Stomach (tissue), 9 donors: ENCODE data around the gene NEK7. TPM values are rescaled to one million over a fixed set of nuclear protein-coding genes. Genes with fewer than 3 reads are reported as not detected.

Source experiments
- DNase-seq, 2 donors: peaks; one replicate each; pipeline versions ENCODE4 v3.0.0 to v3.0.0-alpha.2; 2013 to 2019
- H3K27ac ChIP-seq, 5 donors: fragments of 200-600 bp in 4 of 5; sonication (generic) in 4 of 5; one replicate each; pipeline ENCODE4 v1.5.1; 2013 to 2019; ENCODE audit warnings: mild to moderate bottlenecking in 1 of 5, moderate library complexity in 1 of 5
- H3K27me3 ChIP-seq, 3 donors: fragments of 200-600 bp; sonication (generic); one replicate each; pipeline ENCODE4 v1.5.1; 2017 to 2019; ENCODE audit warnings: mixed run types in 1 of 3
- H3K36me3 ChIP-seq, 4 donors: fragments of 200-600 bp; sonication (generic); 1 replicate in 3 of 4; 2 replicates in 1 of 4; pipeline ENCODE4 v1.5.1; 2016 to 2019
- H3K4me1 ChIP-seq, 4 donors: fragments of 200-600 bp; sonication (generic); one replicate each; pipeline ENCODE4 v1.5.1; 2016 to 2019
- H3K4me3 ChIP-seq, 4 donors: fragments of 200-600 bp; sonication (generic) in 3 of 4; one replicate each; pipeline ENCODE4 v1.5.1; 2016 to 2019; ENCODE audit warnings: mild to moderate bottlenecking in 1 of 4
- H3K9me3 ChIP-seq, 4 donors: fragments of 200-600 bp; sonication (generic); one replicate each; pipeline ENCODE4 v1.5.1; 2016 to 2019
- EP300 ChIP-seq: sonication (generic); formaldehyde crosslinking; IDR thresholded peaks from one replicate; pipeline ENCODE4 v1.6.1; 2017; ENCODE audit warnings: antibody characterized with exemption
- POLR2A ChIP-seq, 4 donors: fragments of 450-650 bp; IDR thresholded peaks; one replicate each; pipeline ENCODE4 v1.6.1; 2016; ENCODE audit warnings: antibody characterized with exemption in 4 of 4, control low read depth in 2 of 4, mild to moderate bottlenecking in 1 of 4, moderate library complexity in 1 of 4
- POLR2AphosphoS5 ChIP-seq, 3 donors: sonication (generic); formaldehyde crosslinking; IDR thresholded peaks; one replicate each; pipeline ENCODE4 v1.6.1; 2016; ENCODE audit warnings: antibody characterized with exemption in 3 of 3
- WGBS, 5 donors: extraction: QIAGEN DNeasy Blood & Tissue Kit in 3 of 5; methylation state at CpG; one replicate each; pipeline versions ENCODE4 v1.1.5 to v1.1.7; 2013 to 2018; 5-methylcytosine and 5-hydroxymethylcytosine counted together
- intact Hi-C: fragments of 100-400 bp; cut with DNase I; formaldehyde crosslinking; loops from one replicate; pipeline ENCODE4 v1.15.1; 2023; ENCODE audit warnings: low total_unique reads
- polyA plus RNA-seq, 3 donors: library from polyadenylated mRNA; stranded (reverse); fragments of 200-250 nt; gene quantifications; one replicate each; pipeline ENCODE4 v1.2.3, GENCODE V29; 2013
- total RNA-seq, 5 donors: library from RNA; depleted of rRNA; stranded (reverse); fragments of >200 nt; gene quantifications; one replicate each; pipeline versions ENCODE4 v1.1.0 to v1.2.3, GENCODE V29; 2014 to 2016
- TF ChIP-seq, protein P1 (sequence below), 7 experiments: fragments of 450-650 bp in 4 of 7; fragments of 200-600 bp in 3 of 7; sonication (generic) in 3 of 7; IDR thresholded peaks; one replicate each; pipeline ENCODE4 v1.5.1; 2016 to 2019; ENCODE audit warnings: antibody characterized with exemption in 7 of 7, control low read depth in 2 of 7, mild to moderate bottlenecking in 1 of 7
- donor health status: healthy with polysubstance abuse.
- donor health status: Bipolar disorder and iron deficiency.
- donor health status: healthy.

Gene NEK7
- total and polyA plus RNA-seq, 8 donors, result 13.2 to 116 (median 35.4) TPM

DNA sequence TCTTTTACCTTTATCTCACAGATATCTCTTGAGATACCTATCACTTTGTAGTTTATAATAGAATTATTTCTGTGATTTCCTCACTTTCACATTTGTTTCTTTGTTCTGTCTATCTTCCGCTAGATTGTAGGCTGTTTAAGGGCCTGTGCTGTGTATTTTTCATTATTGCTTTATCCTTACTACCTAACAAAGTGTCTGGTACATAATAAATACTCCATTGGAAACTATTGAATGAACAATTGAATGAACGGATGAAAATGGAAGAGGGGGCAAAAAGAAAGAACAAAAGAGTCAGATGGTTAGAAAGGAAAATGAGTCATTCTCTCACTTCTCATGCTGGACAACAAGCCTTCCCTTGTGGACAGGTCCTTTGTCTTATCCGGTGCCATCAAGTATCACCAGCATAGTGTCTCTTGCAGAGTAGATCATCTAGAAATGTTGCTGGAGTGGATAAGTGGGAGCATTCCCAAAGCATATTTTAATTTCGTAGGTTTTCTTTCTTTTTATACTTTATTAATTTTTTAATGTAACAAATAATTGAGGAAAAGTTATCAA, 159.8 kb downstream of the NEK7 start:
- peaks cover 0 to 39% (median 18%) of the 10 kb centered on the region in 4 donors for H3K36me3 ChIP-seq
- no peaks in the 10 kb centered on the region for H3K27me3 ChIP-seq
- WGBS, 5 donors, result 71 to 97% (median 95%) methylated on average over 4 of the region's 4 CpGs
- H3K4me3 ChIP-seq, result no peak overlapping the region
- TF ChIP-seq POLR2A (IDR thresholded peaks at IDR 0.05) (no peak), EP300 (no peak), POLR2AphosphoS5 (IDR thresholded peaks at IDR 0.05) (no peak)
- TF ChIP-seq, protein P1, sequence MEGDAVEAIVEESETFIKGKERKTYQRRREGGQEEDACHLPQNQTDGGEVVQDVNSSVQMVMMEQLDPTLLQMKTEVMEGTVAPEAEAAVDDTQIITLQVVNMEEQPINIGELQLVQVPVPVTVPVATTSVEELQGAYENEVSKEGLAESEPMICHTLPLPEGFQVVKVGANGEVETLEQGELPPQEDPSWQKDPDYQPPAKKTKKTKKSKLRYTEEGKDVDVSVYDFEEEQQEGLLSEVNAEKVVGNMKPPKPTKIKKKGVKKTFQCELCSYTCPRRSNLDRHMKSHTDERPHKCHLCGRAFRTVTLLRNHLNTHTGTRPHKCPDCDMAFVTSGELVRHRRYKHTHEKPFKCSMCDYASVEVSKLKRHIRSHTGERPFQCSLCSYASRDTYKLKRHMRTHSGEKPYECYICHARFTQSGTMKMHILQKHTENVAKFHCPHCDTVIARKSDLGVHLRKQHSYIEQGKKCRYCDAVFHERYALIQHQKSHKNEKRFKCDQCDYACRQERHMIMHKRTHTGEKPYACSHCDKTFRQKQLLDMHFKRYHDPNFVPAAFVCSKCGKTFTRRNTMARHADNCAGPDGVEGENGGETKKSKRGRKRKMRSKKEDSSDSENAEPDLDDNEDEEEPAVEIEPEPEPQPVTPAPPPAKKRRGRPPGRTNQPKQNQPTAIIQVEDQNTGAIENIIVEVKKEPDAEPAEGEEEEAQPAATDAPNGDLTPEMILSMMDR (IDR thresholded peaks at IDR 0.05), result no peak
- H3K27ac ChIP-seq, result no peak overlapping the region
- DNase-seq, result no peak
- no peaks in the 10 kb centered on the region for H3K4me1 ChIP-seq
- no peaks in the 10 kb centered on the region for H3K9me3 ChIP-seq
- intact Hi-C loops, result no loop called here

DNA sequence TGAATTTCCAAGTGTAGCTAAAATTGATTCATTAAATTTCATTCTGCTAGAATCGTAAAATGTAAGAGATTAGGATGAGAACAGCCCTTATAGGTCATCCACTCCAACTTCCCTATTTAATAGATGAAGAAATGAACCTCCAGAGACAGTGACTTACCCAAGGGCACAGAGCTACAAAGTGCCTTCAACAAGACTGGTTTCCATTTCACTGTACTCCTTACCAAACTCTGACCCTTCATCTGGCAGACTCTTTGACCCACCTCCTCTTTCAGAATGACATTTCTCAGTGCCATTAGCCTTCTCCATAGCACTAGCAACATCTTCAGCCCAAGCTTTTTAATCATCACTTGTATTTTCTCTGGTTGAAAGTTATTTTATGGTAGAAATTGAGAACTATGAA, 161.3 kb downstream of the NEK7 start:
- Histone ChIP-seq H3K27me3 (no peaks in the 10 kb centered on the region), H3K9me3 (no peaks in the 10 kb centered on the region), H3K4me3 (no peak overlapping the region), H3K4me1 (no peaks in the 10 kb centered on the region), H3K36me3 (peaks cover 0 to 39% (median 18%) of the 10 kb centered on the region in 4 donors), H3K27ac (no peak overlapping the region)
- WGBS, 5 donors, result 86 to 100% (median 94%) methylated on average over 1 of the region's 1 CpG
- no peak for TF ChIP-seq POLR2A (IDR thresholded peaks at IDR 0.05)
- no peak for TF ChIP-seq POLR2AphosphoS5 (IDR thresholded peaks at IDR 0.05)
- TF ChIP-seq, protein P1 (IDR thresholded peaks at IDR 0.05), result no peak
- no peak for TF ChIP-seq EP300
- no peak for DNase-seq
- intact Hi-C loops, result no loop called here

DNA sequence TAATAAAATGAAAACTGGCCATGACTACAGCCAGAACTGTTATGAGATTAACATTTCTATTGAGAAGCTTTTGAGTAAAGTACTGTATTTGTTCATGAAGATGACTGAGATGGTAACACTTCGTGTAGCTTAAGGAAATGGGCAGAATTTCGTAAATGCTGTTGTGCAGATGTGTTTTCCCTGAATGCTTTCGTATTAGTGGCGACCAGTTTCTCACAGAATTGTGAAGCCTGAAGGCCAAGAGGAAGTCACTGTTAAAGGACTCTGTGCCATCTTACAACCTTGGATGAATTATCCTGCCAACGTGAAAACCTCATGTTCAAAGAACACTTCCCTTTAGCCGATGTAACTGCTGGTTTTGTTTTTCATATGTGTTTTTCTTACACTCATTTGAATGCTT, 164.0 kb downstream of the NEK7 start:
- no peaks in the 10 kb centered on the region for H3K4me1 ChIP-seq
- intact Hi-C loops, result no loop called here
- H3K27ac ChIP-seq, result no peak overlapping the region
- DNase-seq, result no peak
- no peaks in the 10 kb centered on the region for H3K9me3 ChIP-seq
- no peak overlapping the region for H3K4me3 ChIP-seq
- WGBS, 5 donors, result 80 to 89% (median 85%) methylated on average over 6 of the region's 6 CpGs
- TF ChIP-seq, protein P1 (IDR thresholded peaks at IDR 0.05), result no peak
- TF ChIP-seq POLR2AphosphoS5 (IDR thresholded peaks at IDR 0.05) (no peak), POLR2A (IDR thresholded peaks at IDR 0.05) (no peak), EP300 (no peak)
- no peaks in the 10 kb centered on the region for H3K27me3 ChIP-seq
- peaks cover 0 to 26% (median 10%) of the 10 kb centered on the region in 4 donors for H3K36me3 ChIP-seq

DNA sequence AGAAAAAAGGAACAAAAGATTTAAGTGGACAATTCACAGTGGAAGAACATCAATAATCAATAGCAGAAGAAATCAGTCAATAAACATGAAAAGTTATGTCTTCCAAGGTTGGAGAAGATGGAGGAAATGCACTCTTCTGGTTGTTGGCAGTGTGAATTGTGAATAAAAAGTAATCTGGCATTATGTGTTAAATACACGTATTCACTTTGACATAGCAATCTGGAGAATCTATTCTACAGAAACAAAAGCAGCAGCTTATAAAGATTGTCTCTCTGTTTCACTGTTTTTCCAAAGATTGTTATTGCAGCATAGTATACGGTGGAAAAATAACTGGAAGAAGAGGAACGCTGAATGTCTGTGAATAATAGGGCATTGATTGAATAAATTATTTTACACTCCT, 169.4 kb downstream of the NEK7 start:
- H3K27me3 ChIP-seq, result peaks cover 0 to 4% (median 0%) of the 10 kb centered on the region in 3 donors
- H3K36me3 ChIP-seq, result peaks cover 0 to under 1% (median 0%) of the 10 kb centered on the region in 4 donors
- no peaks in the 10 kb centered on the region for H3K9me3 ChIP-seq
- no peak overlapping the region for H3K4me3 ChIP-seq
- intact Hi-C loops, result no loop called here
- H3K4me1 ChIP-seq, result no peaks in the 10 kb centered on the region
- no peak overlapping the region for H3K27ac ChIP-seq
- no peak for DNase-seq
- WGBS, 5 donors, result 49 to 79% (median 74%) methylated on average over 3 of the region's 3 CpGs
- TF ChIP-seq POLR2A (IDR thresholded peaks at IDR 0.05) (no peak), EP300 (no peak)
- TF ChIP-seq, protein P1 (IDR thresholded peaks at IDR 0.05), result no peak
